ENCODE results near the gene TMEM117. TPM values are rescaled to one million over a fixed set of nuclear protein-coding genes. Genes with fewer than 3 reads are reported as not detected.

Gene TMEM117
- total RNA-seq, 1 donor from 2014 or later: 35.3 TPM

GRCh38 chr12:43832463-43833168, 3.3 kb upstream of the TMEM117 start:
- Mint-ChIP-seq H3K9me3 (no peaks in the 10 kb centered on the region), H3K27ac (no peak overlapping the region), H3K27me3 (ENCODE audit: low read depth) (no peaks in the 10 kb centered on the region), H3K4me3 (no peak overlapping the region), H3K36me3 (no peaks in the 10 kb centered on the region), H3K4me1 (peaks cover 33% of the 10 kb centered on the region)
- DNase-seq (ENCODE audit: low spot score in 2 of 2, unreplicated experiment in 2 of 2): no peak
- TF ChIP-seq, protein P1, sequence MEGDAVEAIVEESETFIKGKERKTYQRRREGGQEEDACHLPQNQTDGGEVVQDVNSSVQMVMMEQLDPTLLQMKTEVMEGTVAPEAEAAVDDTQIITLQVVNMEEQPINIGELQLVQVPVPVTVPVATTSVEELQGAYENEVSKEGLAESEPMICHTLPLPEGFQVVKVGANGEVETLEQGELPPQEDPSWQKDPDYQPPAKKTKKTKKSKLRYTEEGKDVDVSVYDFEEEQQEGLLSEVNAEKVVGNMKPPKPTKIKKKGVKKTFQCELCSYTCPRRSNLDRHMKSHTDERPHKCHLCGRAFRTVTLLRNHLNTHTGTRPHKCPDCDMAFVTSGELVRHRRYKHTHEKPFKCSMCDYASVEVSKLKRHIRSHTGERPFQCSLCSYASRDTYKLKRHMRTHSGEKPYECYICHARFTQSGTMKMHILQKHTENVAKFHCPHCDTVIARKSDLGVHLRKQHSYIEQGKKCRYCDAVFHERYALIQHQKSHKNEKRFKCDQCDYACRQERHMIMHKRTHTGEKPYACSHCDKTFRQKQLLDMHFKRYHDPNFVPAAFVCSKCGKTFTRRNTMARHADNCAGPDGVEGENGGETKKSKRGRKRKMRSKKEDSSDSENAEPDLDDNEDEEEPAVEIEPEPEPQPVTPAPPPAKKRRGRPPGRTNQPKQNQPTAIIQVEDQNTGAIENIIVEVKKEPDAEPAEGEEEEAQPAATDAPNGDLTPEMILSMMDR (IDR thresholded peaks at IDR 0.05; ENCODE audit: unreplicated experiment): no peak

DNA sequence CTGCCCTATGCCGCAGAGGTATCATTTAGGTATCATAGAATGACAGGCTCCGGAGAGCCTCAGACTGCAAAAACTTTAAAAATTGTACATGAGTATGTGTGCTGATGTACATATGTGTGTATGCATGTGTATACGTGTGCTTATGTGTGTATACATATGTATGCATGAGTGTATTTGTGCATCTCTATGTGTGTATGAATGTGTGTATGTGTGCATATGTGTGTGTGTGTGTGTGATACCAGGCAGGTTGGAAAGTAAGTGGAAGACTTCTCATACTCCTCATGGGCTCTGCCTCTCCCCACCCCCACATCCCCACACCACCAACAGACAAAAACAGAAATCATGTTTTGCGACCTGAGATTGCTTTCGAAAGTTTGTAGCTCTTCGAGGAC, 621 bp upstream of the TMEM117 start:
- peaks cover 33% of the 10 kb centered on the region for H3K4me1 Mint-ChIP-seq
- no peak for DNase-seq (ENCODE audit: low spot score in 2 of 2, unreplicated experiment in 2 of 2)
- TF ChIP-seq, protein P1 (IDR thresholded peaks at IDR 0.05; ENCODE audit: unreplicated experiment): no peak
- H3K9me3 Mint-ChIP-seq: no peaks in the 10 kb centered on the region
- H3K4me3 Mint-ChIP-seq: peak overlapping the region; percentile 67
- H3K27ac Mint-ChIP-seq: peak overlapping the region; percentile 82
- no peaks in the 10 kb centered on the region for H3K36me3 Mint-ChIP-seq
- H3K27me3 Mint-ChIP-seq (ENCODE audit: low read depth): no peaks in the 10 kb centered on the region

DNA sequence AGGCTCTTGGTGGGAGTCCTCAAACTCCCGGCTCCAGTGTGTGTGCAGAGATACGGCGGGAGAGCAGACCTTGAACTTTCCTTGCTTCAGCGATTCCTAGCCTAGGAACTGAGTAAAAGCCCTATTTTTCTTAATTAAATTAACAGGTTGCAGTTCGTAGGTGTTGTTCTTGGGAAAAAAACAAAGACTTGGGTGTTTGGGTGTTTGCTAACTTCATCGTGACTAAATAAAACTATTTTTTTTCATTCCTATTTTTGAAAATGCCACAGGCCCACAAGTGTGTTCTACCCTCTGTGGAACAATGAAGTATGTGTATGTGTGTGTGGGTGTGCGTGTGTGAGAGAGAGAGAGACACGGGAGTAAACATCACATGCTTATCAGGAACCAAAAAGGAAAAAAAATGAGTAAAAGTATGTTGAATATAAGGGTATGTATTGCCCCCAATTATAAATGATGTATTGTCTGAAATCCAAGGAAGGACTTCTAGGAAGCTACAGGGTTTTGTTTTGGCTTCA, 651 bp downstream of the TMEM117 start:
- H3K27ac Mint-ChIP-seq: peak overlapping the region; percentile 93

DNA sequence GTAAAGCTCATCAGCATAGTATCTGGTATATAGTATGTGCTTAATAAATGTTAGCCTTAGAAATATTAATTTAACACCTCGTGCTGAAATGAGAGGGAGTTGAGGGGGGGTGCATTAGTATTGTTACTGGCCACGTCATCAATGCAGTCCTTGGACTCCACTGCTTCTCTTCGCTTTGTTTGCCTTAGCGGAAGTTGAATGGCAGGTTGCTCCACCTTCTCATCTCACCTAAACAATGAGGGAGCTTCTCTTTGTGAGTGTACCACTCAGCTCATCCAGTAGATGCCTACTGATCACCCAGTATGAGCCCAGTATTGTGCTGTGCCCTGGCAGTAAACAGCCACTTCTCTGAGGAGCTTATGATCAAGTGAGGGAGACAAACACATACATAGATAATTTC, 4.5 kb downstream of the TMEM117 start:
- Mint-ChIP-seq H3K9me3 (no peaks in the 10 kb centered on the region), H3K4me1 (peaks cover 32% of the 10 kb centered on the region), H3K4me3 (no peak overlapping the region), H3K36me3 (peaks cover 8% of the 10 kb centered on the region), H3K27me3 (ENCODE audit: low read depth) (no peaks in the 10 kb centered on the region), H3K27ac (no peak overlapping the region)
- DNase-seq (ENCODE audit: low spot score in 2 of 2, unreplicated experiment in 2 of 2): no peak
- TF ChIP-seq, protein P1 (IDR thresholded peaks at IDR 0.05; ENCODE audit: unreplicated experiment): no peak

More for the DNA sequence above, 651 bp downstream of the TMEM117 start:
- Mint-ChIP-seq H3K27me3 (ENCODE audit: low read depth) (no peaks in the 10 kb centered on the region), H3K4me3 (peak overlapping the region; percentile 71), H3K4me1 (peaks cover 35% of the 10 kb centered on the region), H3K36me3 (no peaks in the 10 kb centered on the region), H3K9me3 (no peaks in the 10 kb centered on the region)
- TF ChIP-seq, protein P1 (IDR thresholded peaks at IDR 0.05; ENCODE audit: unreplicated experiment): no peak
- no peak for DNase-seq (ENCODE audit: low spot score in 2 of 2, unreplicated experiment in 2 of 2)

DNA sequence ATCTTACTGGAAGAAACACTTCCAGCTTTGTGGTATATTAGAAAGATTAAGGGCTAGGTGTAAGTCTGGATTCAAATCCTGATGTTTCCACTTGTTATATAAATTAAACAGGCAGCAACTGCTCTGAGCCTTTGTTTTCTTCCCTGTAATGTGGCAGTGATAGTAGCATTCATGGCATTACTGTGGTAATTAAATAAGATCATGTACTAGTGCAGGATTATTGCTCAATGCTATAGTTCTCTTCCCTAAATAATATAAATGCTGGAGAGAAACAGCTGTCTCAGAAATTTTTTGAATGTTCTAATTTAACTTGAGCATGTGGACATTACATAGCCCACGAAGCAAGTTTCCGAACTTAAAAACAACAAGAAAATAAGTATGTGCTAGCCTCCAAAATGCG, 5.4 kb downstream of the TMEM117 start:
- no peak for DNase-seq (ENCODE audit: low spot score in 2 of 2, unreplicated experiment in 2 of 2)
- peaks cover 31% of the 10 kb centered on the region for H3K4me1 Mint-ChIP-seq
- H3K27me3 Mint-ChIP-seq (ENCODE audit: low read depth): no peaks in the 10 kb centered on the region
- H3K36me3 Mint-ChIP-seq: peaks cover 15% of the 10 kb centered on the region
- TF ChIP-seq, protein P1 (IDR thresholded peaks at IDR 0.05; ENCODE audit: unreplicated experiment): no peak
- H3K4me3 Mint-ChIP-seq: no peak overlapping the region
- no peak overlapping the region for H3K27ac Mint-ChIP-seq
- peaks cover under 1% of the 10 kb centered on the region for H3K9me3 Mint-ChIP-seq
